CD4-positive, alpha-beta T cell (primary cell): ENCODE data around the gene CRLF1. TPM values are rescaled to one million over a fixed set of nuclear protein-coding genes. Genes with fewer than 3 reads are reported as not detected.

Source experiments
- ATAC-seq: fragments of 200-7000 bp; cut with Tn5 transposase; one replicate; pipeline ENCODE4 v1.10.0; 2022; ENCODE audit warnings: mild to moderate bottlenecking; ENCODE audit not compliant: poor library complexity
- CTCF ChIA-PET: fragments of 350-600 bp; sonication (Branson Sonifier 250); formaldehyde crosslinking; loops from one replicate; lab custom pipeline; 2021; ENCODE audit warnings: antibody characterized with exemption, inconsistent platforms; lab: Charles Lee
- POLR2A ChIA-PET: fragments of 350-600 bp; sonication (Branson Sonifier 250); formaldehyde crosslinking; loops from one replicate; lab custom pipeline; 2021; ENCODE audit warnings: antibody characterized with exemption, inconsistent platforms; lab: Charles Lee
- DNase-seq, 14 experiments: peaks; one replicate each; pipeline ENCODE4 v3.0.0-alpha.2; 2013 to 2020; ENCODE audit warnings: mixed read lengths in 2 of 14
- H3K27ac ChIP-seq, 2 donors: one replicate each; pipeline versions ENCODE4 v1.5.1 to v1.7.0; 2013; ENCODE audit warnings: low read length in 2 of 2, low read depth in 1 of 2, mild to moderate bottlenecking in 1 of 2
- H3K27me3 ChIP-seq, 2 experiments: 1 replicate in 1 of 2; 2 replicates in 1 of 2; pipeline versions ENCODE4 v1.6.1 to v1.7.0; 2013; ENCODE audit warnings: low read length in 2 of 2, control low read depth in 1 of 2, mild to moderate bottlenecking in 1 of 2, moderate library complexity in 1 of 2; ENCODE audit not compliant: insufficient read depth in 2 of 2, control insufficient read depth in 1 of 2
- H3K36me3 ChIP-seq: one replicate; pipeline ENCODE4 v1.6.1; 2013; ENCODE audit warnings: low read length, control low read depth; ENCODE audit not compliant: insufficient read depth
- H3K4me1 ChIP-seq: one replicate; pipeline ENCODE4 v1.6.1; 2013; ENCODE audit warnings: low read length, control low read depth; ENCODE audit not compliant: insufficient read depth
- H3K4me3 ChIP-seq: one replicate; pipeline ENCODE4 v1.5.1; 2013; ENCODE audit warnings: mild to moderate bottlenecking, low read length, moderate library complexity
- H3K9me3 ChIP-seq, 2 experiments: 1 replicate in 1 of 2; 2 replicates in 1 of 2; pipeline versions ENCODE4 v1.6.1 to v1.7.0; 2013; ENCODE audit warnings: low read length in 2 of 2, mild to moderate bottlenecking in 2 of 2, control low read depth in 1 of 2, moderate library complexity in 1 of 2; ENCODE audit not compliant: control insufficient read depth in 1 of 2, insufficient read depth in 1 of 2
- H3K27ac Mint-ChIP-seq: one replicate; pipeline ENCODE4 v1.8.0; 2020; ENCODE audit warnings: mixed read lengths
- H3K27me3 Mint-ChIP-seq: one replicate; pipeline ENCODE4 v1.8.0; 2021; ENCODE audit warnings: mixed read lengths
- H3K36me3 Mint-ChIP-seq: one replicate; pipeline ENCODE4 v1.8.0; 2021; ENCODE audit warnings: low read depth, mixed read lengths
- H3K4me1 Mint-ChIP-seq: one replicate; pipeline ENCODE4 v1.8.0; 2021; ENCODE audit warnings: low read depth, mixed read lengths
- H3K4me3 Mint-ChIP-seq: one replicate; pipeline ENCODE4 v1.8.0; 2020; ENCODE audit warnings: mild to moderate bottlenecking, mixed read lengths
- H3K9me3 Mint-ChIP-seq: one replicate; pipeline ENCODE4 v1.8.0; 2020; ENCODE audit warnings: mixed read lengths
- CTCF ChIP-seq: fragments of 200-600 bp; IDR thresholded peaks from one replicate; pipeline ENCODE4 v1.8.0; 2022; ENCODE audit warnings: antibody characterized with exemption, mild to moderate bottlenecking
- intact Hi-C, 2 experiments: fragments of 100-400 bp; cut with DNase I in 1 of 2; cut with micrococcal nuclease in 1 of 2; formaldehyde crosslinking; loops; one replicate each; pipeline versions ENCODE4 v1.15.1 to v1.9.0; 2023 to 2025; cut with DNase I, micrococcal nuclease
- total RNA-seq, 174 experiments: library from RNA in 2 of 174; stranded (reverse) in 2 of 174; gene quantifications; one replicate each; pipeline ENCODE4 v1.2.3 and lab custom pipeline; 2021 to 2026

CRLF1 gene
- total RNA-seq, 2 experiments from 2014 or later = not detected

GRCh38 chr19:18568367-18568766 is 38.2 kb downstream of the CRLF1 start:
- H3K9me3 Mint-ChIP-seq = no peaks in the 10 kb centered on the region
- ATAC-seq (no peak), DNase-seq (no peak)
- H3K4me1 ChIP-seq = peaks cover 23% of the 10 kb centered on the region
- H3K9me3 ChIP-seq = no peaks in the 10 kb centered on the region
- TF ChIP-seq CTCF = no peak
- peaks cover 61% of the 10 kb centered on the region for H3K36me3 ChIP-seq
- H3K4me1 Mint-ChIP-seq = peaks cover 20% of the 10 kb centered on the region
- H3K4me3 Mint-ChIP-seq = no peak overlapping the region
- no peak overlapping the region for H3K27ac ChIP-seq
- no peaks in the 10 kb centered on the region for H3K27me3 Mint-ChIP-seq
- no peak overlapping the region for H3K4me3 ChIP-seq
- CTCF ChIA-PET = no interaction called here
- intact Hi-C loops = no loop called here
- H3K27me3 ChIP-seq = no peaks in the 10 kb centered on the region
- POLR2A ChIA-PET = interaction anchor here (1.1 to 4.5 kb wide), 3 partner anchors 10 to 20 kb away, joined by 3 to 87 read pairs (median 6); partner anchors contain the start of genes KXD1 and REX1BD
- peaks cover 76% of the 10 kb centered on the region for H3K36me3 Mint-ChIP-seq
- no peak overlapping the region for H3K27ac Mint-ChIP-seq

- Mint-ChIP-seq H3K9me3 (no peaks in the 10 kb centered on the region), H3K27ac (no peak overlapping the region), H3K27me3 (no peaks in the 10 kb centered on the region), H3K4me3 (no peak overlapping the region), H3K36me3 (peaks cover 72% of the 10 kb centered on the region), H3K4me1 (peaks cover 9% of the 10 kb centered on the region)
- H3K4me1 ChIP-seq = peaks cover 9% of the 10 kb centered on the region
- no peaks in the 10 kb centered on the region for H3K9me3 ChIP-seq
- intact Hi-C loops = no loop called here
- TF ChIP-seq CTCF = no peak
- H3K27me3 ChIP-seq = no peaks in the 10 kb centered on the region
- ChIA-PET POLR2A (interaction anchor here (1.6 kb wide), 1 partner anchor 9 kb away, joined by 6 read pairs; the partner anchor contains the start of gene KXD1), CTCF (no interaction called here)
- ATAC-seq (no peak), DNase-seq (no peak)
- H3K27ac ChIP-seq = no peak overlapping the region
- H3K4me3 ChIP-seq = no peak overlapping the region
- peaks cover 69% of the 10 kb centered on the region for H3K36me3 ChIP-seq
Measured at GRCh38 chr19:18566953-18567352, 39.6 kb downstream of the CRLF1 start.

GRCh38 chr19:18562086-18562485 is 44.5 kb downstream of the CRLF1 start:
- Mint-ChIP-seq H3K4me3 (no peak overlapping the region), H3K9me3 (no peaks in the 10 kb centered on the region), H3K27me3 (no peaks in the 10 kb centered on the region), H3K4me1 (peaks cover 26% of the 10 kb centered on the region), H3K27ac (no peak overlapping the region), H3K36me3 (peaks cover 63% of the 10 kb centered on the region)
- Histone ChIP-seq H3K4me1 (peaks cover 25% of the 10 kb centered on the region), H3K4me3 (no peak overlapping the region), H3K27ac (no peak overlapping the region), H3K27me3 (no peaks in the 10 kb centered on the region), H3K9me3 (no peaks in the 10 kb centered on the region), H3K36me3 (peaks cover 51% of the 10 kb centered on the region)
- intact Hi-C loops = no loop called here
- no peak for TF ChIP-seq CTCF
- ChIA-PET CTCF (no interaction called here), POLR2A (no interaction called here)
- DNase-seq = no peak
- ATAC-seq = no peak
